NCI-H526 (cell line): ENCODE data around the gene COPS3.
A peak's percentile ranks its signal among the peaks of the same experiment; 100 is the strongest.
"Not testable (repeated sequence)": the region's sequence is repeated elsewhere in the genome, so short reads cannot be mapped to it uniquely, and the experiment has no call there.

Experiments used
- DNase-seq, 2 experiments: peaks; one replicate each; lab custom pipeline; 2025; lab: John Stamatoyannopoulos, UW

Gene COPS3

GRCh38 chr17:17301659-17302058 is 20.6 kb upstream of the COPS3 start:
- not testable (repeated sequence) for DNase-seq

GRCh38 chr17:17300624-17301568 is 19.9 kb upstream of the COPS3 start:
- peak; percentile 3 to 52 for DNase-seq

- DNase-seq, result no peak
These were observed 17.1 kb upstream of the COPS3 start for GRCh38 chr17:17298108-17298507.

- DNase-seq, result no peak
These were observed 16.2 kb upstream of the COPS3 start for GRCh38 chr17:17297217-17297616.

GRCh38 chr17:17295141-17295540 is 14.1 kb upstream of the COPS3 start:
- no peak for DNase-seq

GRCh38 chr17:17289701-17290100 is 8.7 kb upstream of the COPS3 start:
- no peak for DNase-seq

GRCh38 chr17:17289086-17289485 is 8.0 kb upstream of the COPS3 start:
- DNase-seq, result no peak

- DNase-seq, result no peak
These were observed 4.9 kb upstream of the COPS3 start for GRCh38 chr17:17285951-17286350.

GRCh38 chr17:17279316-17279715 is 1.7 kb downstream of the COPS3 start:
- no peak for DNase-seq

- DNase-seq, result not testable (repeated sequence)
These were observed 3.6 kb downstream of the COPS3 start for GRCh38 chr17:17277431-17277830.

GRCh38 chr17:17275971-17276370 is 5.1 kb downstream of the COPS3 start:
- DNase-seq, result no peak

- DNase-seq, result peak in 1 of 2 experiments; percentile 8
These were observed 10.9 kb downstream of the COPS3 start for GRCh38 chr17:17269926-17270773.

- peak; percentile 3 to 33 for DNase-seq
These were observed 16.6 kb downstream of the COPS3 start for GRCh38 chr17:17264430-17264829.

- no peak for DNase-seq
These were observed 22.0 kb downstream of the COPS3 start for GRCh38 chr17:17258998-17259397.

GRCh38 chr17:17258011-17258410 is 23.0 kb downstream of the COPS3 start:
- no peak for DNase-seq

- no peak for DNase-seq
These were observed 24.7 kb downstream of the COPS3 start for GRCh38 chr17:17256316-17256715.

GRCh38 chr17:17255689-17256088 is 25.4 kb downstream of the COPS3 start:
- DNase-seq, result not testable (repeated sequence)

GRCh38 chr17:17254036-17254435 is 27.0 kb downstream of the COPS3 start:
- DNase-seq, result no peak

GRCh38 chr17:17253406-17253805 is 27.6 kb downstream of the COPS3 start:
- DNase-seq, result no peak

GRCh38 chr17:17252149-17252661 is 28.8 kb downstream of the COPS3 start:
- no peak for DNase-seq

- no peak for DNase-seq
These were observed 34.2 kb downstream of the COPS3 start for GRCh38 chr17:17246879-17247278.

GRCh38 chr17:17243163-17243562 is 37.9 kb downstream of the COPS3 start:
- DNase-seq, result no peak

GRCh38 chr17:17242246-17242645 is 38.8 kb downstream of the COPS3 start:
- no peak for DNase-seq
